GM23338 (cell line): ENCODE results near the gene DAO.

Experiments used
- CREB1 ChIP-seq: fragments of 250-450 bp; sonication (Bioruptor Pico); IDR thresholded peaks from 2 replicates; pipeline ENCODE4 v1.5.0; 2020; ENCODE audit warnings: low read depth, mild to moderate bottlenecking, moderate library complexity
- CTCF ChIP-seq, 2 experiments: fragments of 200-600 bp in 1 of 2; sonication (generic) in 1 of 2; conservative IDR thresholded peaks; 2 replicates each; pipeline versions ENCODE4 v1.5.1 to v1.6.1; 2016 to 2017; ENCODE audit warnings: antibody characterized with exemption in 2 of 2, low read depth in 2 of 2, mild to moderate bottlenecking in 2 of 2, moderate library complexity in 1 of 2
- EZH2 ChIP-seq: fragments of 200-600 bp; sonication (generic); IDR thresholded peaks from one replicate; pipeline ENCODE4 v1.8.0; 2017; ENCODE audit warnings: antibody characterized with exemption, mild to moderate bottlenecking, low read depth; ENCODE audit not compliant: unreplicated experiment
- EZH2phosphoT487 ChIP-seq: fragments of 200-600 bp; sonication (generic); IDR thresholded peaks from one replicate; pipeline ENCODE4 v1.8.1; 2018; ENCODE audit warnings: antibody characterized with exemption; ENCODE audit not compliant: unreplicated experiment
- JUNB ChIP-seq: IDR thresholded peaks from one replicate; pipeline ENCODE4 v1.6.1; 2016; ENCODE audit warnings: antibody characterized with exemption; ENCODE audit not compliant: unreplicated experiment
- NANOG ChIP-seq: IDR thresholded peaks from 2 replicates; pipeline ENCODE4 v1.6.1; 2016; ENCODE audit warnings: antibody characterized with exemption, borderline replicate concordance
- POLR2AphosphoS5 ChIP-seq: IDR thresholded peaks from 2 replicates; pipeline ENCODE4 v1.6.1; 2016; ENCODE audit warnings: antibody characterized with exemption, low read depth
- REST ChIP-seq: IDR thresholded peaks from one replicate; pipeline ENCODE4 v1.6.1; 2018; ENCODE audit warnings: antibody characterized with exemption; ENCODE audit not compliant: unreplicated experiment
- ZNF114 ChIP-seq: fragments of 250-450 bp; sonication (Bioruptor Pico); IDR thresholded peaks from 2 replicates; pipeline ENCODE4 v1.5.0; 2020; ENCODE audit warnings: mild to moderate bottlenecking, moderate library complexity
- ZNF331 ChIP-seq: fragments of 250-450 bp; sonication (Bioruptor Pico); IDR thresholded peaks from 2 replicates; pipeline ENCODE4 v1.5.0; 2020; ENCODE audit warnings: low read depth, mild to moderate bottlenecking, moderate library complexity
- ZNF462 ChIP-seq: fragments of 250-450 bp; sonication (Bioruptor Pico); IDR thresholded peaks from 2 replicates; pipeline ENCODE4 v1.5.0; 2020; ENCODE audit warnings: mild to moderate bottlenecking, moderate library complexity

GRCh38 chr12:108849660-108850059, 30.2 kb upstream of the DAO start:
- TF ChIP-seq CTCF (conservative IDR thresholded peaks at IDR 0.05; ENCODE audit: low read depth in 2 of 2) = no peak
- no peak for TF ChIP-seq EZH2
- TF ChIP-seq NANOG = no peak
- no peak for TF ChIP-seq POLR2AphosphoS5
- TF ChIP-seq REST = no peak
- no peak for TF ChIP-seq JUNB
- TF ChIP-seq CREB1 (CRISPR knock-in tag) = no peak
- TF ChIP-seq EZH2phosphoT487 = no peak
- TF ChIP-seq ZNF462 (CRISPR knock-in tag) = no peak
- TF ChIP-seq ZNF331 (CRISPR knock-in tag) = no peak
- TF ChIP-seq ZNF114 (CRISPR knock-in tag) = no peak
